Choroid plexus epithelial cell (primary cell): ENCODE results near the gene E2F7.

Experiments used
- DNase-seq: peaks from one replicate; pipeline ENCODE4 v3.0.0-alpha.2; 2010; ENCODE audit warnings: low read depth
- H3K4me3 ChIP-seq: 2 replicates; pipeline ENCODE4 v1.5.1; 2011; ENCODE audit warnings: low read depth, mild to moderate bottlenecking, control low read depth, low read length, moderate library complexity
- TF ChIP-seq, protein P1 (sequence below): conservative IDR thresholded peaks from 2 replicates; pipeline ENCODE4 v1.5.1; 2011; ENCODE audit warnings: low read depth, mild to moderate bottlenecking, control low read depth, inconsistent platforms, low read length, moderate library complexity

Gene E2F7

DNA sequence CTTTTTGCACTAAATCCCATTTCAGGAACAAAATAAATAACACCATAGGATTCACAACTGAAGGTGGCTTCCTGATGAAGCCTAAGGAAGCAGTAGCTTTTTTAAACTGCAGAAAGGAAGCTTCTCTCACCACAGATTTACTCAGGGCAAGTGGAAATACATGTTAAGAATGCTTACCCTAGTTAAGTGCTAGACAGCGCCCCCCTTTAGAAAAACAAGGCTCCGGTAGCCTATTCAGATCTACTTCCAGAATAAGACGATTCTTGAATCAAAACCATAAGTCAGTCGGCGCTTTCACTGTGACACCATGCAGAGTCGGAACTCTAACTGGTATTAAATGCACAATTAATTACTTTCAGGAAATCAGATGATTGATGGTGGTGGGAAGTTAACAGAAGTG lies 41.9 kb downstream of the E2F7 start:
- DNase-seq: no peak
- TF ChIP-seq, protein P1, sequence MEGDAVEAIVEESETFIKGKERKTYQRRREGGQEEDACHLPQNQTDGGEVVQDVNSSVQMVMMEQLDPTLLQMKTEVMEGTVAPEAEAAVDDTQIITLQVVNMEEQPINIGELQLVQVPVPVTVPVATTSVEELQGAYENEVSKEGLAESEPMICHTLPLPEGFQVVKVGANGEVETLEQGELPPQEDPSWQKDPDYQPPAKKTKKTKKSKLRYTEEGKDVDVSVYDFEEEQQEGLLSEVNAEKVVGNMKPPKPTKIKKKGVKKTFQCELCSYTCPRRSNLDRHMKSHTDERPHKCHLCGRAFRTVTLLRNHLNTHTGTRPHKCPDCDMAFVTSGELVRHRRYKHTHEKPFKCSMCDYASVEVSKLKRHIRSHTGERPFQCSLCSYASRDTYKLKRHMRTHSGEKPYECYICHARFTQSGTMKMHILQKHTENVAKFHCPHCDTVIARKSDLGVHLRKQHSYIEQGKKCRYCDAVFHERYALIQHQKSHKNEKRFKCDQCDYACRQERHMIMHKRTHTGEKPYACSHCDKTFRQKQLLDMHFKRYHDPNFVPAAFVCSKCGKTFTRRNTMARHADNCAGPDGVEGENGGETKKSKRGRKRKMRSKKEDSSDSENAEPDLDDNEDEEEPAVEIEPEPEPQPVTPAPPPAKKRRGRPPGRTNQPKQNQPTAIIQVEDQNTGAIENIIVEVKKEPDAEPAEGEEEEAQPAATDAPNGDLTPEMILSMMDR: no peak
- H3K4me3 ChIP-seq: no peak overlapping the region

DNA sequence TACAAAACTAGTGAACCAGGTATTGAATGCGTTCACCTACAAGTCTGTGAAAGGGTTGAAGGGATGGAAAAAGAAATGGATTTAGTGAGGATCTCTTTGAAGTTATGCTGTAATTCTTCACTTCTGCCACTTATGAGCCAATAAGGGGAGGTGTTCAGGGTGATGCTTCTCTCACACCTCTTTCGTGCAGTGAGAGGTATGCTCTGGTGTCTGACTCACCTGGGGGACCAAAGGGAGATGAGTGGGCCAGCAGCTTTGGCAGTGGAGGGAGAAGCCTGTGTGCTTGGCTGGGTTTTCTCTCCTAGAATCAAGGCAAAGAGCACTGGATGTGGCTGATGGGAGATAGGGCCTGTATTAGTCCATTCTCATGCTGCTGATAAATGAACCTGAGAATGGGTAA lies 45.4 kb downstream of the E2F7 start:
- TF ChIP-seq, protein P1: no peak
- no peak overlapping the region for H3K4me3 ChIP-seq

DNA sequence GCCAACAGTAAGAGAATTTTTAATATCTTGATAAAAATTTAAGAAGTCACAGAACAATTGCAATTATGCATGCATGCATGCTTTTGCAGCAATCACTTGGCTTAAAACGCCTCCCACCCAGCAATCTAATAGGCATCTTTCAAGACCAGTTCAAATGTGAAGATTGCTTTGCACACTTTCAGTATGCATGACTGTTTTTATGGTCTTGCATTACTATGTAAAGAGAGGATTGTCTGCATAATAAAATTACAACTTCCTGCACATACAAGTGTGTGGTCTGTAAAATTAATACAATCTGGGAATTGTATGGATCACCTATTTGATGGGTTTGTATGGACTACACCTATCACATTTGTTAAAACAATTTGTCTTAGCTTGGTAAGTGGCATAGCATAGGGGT lies 48.8 kb downstream of the E2F7 start:
- DNase-seq: no peak
- no peak overlapping the region for H3K4me3 ChIP-seq
- TF ChIP-seq, protein P1: no peak

More for the DNA sequence above, 45.4 kb downstream of the E2F7 start:
- no peak for DNase-seq

DNA sequence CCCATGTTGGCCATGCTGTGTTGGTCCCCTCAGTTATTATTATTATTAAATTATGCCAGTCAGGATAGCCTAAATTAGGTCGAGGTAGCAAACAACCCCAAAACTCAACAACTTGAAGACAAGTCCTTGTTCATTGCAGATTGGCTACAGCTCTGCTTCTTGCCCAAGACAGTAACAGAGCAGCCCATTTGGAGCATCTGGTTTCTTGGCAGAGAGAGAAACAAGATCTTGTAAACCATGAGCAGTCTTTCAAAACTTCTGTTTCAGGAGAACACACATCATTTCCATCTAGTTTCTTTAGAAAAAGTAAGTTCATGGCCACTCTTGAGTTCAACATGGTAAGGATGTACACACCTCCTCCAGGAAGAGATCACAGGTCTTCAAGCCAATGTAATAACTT lies 52.3 kb downstream of the E2F7 start:
- no peak for DNase-seq
- TF ChIP-seq, protein P1: no peak
- H3K4me3 ChIP-seq: no peak overlapping the region

DNA sequence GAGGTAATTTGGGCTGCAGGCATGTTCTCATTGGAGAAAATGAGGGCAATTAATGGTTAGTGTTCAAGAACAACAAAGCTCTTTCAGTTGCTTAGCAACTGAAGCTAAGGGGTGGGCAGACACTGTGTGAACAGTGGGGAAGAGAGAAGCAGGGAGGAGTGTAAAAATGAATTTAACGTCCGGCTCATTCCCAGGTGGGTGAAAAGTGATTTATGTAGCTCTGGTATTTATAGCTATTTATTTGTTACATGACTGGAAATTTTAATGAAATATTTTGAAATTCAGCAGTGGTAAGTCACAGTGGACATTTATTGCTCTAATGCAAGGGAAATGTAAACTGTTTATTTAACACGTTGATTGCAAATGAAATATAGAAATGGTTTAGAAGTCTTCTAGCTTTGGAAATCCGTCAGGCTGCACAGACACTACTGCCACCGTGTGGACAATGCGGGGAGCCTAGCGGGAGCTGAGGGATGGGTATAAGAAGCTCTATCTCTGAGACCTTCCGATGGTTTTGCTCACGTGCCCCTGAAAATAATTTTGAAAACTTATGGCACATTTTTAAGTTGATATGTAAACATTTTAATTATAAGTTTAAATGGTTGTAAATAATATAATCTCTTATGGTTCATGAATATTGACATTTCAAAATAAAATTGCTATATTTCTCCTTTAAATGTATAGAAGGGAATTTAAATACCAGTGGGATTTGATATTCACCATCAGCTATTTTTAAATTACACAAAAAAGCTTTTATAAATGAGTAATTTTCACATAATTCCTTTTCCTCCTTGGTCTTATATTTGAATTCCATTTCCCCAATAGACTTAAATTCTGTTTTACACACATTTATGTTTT lies 54.4 kb downstream of the E2F7 start:
- TF ChIP-seq, protein P1: peak; percentile 100
- peak; percentile 86 for DNase-seq
- no peak overlapping the region for H3K4me3 ChIP-seq

DNA sequence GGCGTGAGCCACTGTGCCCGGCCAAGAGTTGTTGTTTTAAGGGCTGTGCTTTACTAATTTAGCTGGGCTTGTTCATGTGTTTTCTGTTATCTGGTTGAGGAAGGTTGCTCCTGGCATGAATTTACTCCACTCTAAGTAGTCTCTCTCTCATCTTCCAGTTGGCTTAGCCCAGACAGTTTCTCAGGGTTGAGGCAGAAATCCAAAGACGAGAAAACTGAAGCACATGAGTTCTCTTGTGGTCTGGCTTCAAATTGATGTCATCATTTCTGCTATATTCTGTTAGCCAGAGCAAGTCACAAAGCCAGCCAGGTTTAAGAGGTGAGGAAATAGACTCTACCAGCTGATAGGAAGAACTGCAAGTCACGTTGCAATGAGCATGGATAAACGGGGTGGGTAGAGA lies 57.9 kb downstream of the E2F7 start:
- DNase-seq: no peak
- H3K4me3 ChIP-seq: no peak overlapping the region
- TF ChIP-seq, protein P1: no peak

DNA sequence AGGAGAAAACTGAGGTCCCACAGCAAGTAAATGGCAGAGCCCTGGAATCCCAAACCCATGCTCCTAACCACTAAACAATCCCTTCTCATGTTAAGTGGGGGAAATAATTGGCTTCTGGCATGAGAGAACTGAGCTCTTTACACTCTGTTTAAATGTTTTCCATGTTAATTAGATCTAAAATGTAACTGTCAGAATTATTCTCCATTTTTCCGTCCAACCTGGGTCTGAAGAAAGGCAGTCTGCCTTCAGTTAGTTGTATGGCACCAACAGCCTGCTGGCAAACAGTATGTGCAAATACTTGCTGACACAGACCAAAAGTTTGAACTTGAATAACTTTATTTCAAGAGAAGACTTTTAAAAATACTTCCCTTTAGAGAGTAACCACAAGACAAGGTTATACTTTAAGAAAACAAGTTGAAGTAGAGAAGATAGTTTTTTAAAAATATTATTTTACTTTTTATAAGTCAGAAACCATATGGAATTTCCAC lies 59.7 kb downstream of the E2F7 start:
- TF ChIP-seq, protein P1: no peak
- no peak overlapping the region for H3K4me3 ChIP-seq
- no peak for DNase-seq
